CD4-positive, CD25-positive, alpha-beta regulatory T cell (primary cell): ENCODE data around the gene DNAH14. TPM values are rescaled to one million over a fixed set of nuclear protein-coding genes. Genes with fewer than 3 reads are reported as not detected.
A peak's percentile ranks its signal among the peaks of the same experiment; 100 is the strongest.
"Not testable (repeated sequence)": the region's sequence is repeated elsewhere in the genome, so short reads cannot be mapped to it uniquely, and the experiment has no call there.

Source experiments
- ATAC-seq, 2 donors: fragments of 150-1000 bp; cut with Tn5 transposase; one replicate each; pipeline ENCODE4 v1.10.0; 2021; ENCODE audit warnings: low read depth in 2 of 2, moderate number of reproducible peaks in 2 of 2, moderate library complexity in 1 of 2
- DNase-seq, 3 donors: peaks; one replicate each; pipeline versions ENCODE4 v3.0.0 to v3.0.0-alpha.2; 2012 to 2022; ENCODE audit warnings: mixed read lengths in 1 of 3
- H3K27ac ChIP-seq: one replicate; pipeline ENCODE4 v1.7.0; 2013; ENCODE audit warnings: mild to moderate bottlenecking, low read length; ENCODE audit not compliant: insufficient read depth, poor library complexity, severe bottlenecking
- H3K27me3 ChIP-seq: one replicate; pipeline ENCODE4 v1.7.0; 2013; ENCODE audit warnings: low read length; ENCODE audit not compliant: control insufficient read depth, insufficient read depth
- H3K36me3 ChIP-seq: one replicate; pipeline ENCODE4 v1.7.0; 2013; ENCODE audit warnings: mild to moderate bottlenecking, low read length, moderate library complexity; ENCODE audit not compliant: control insufficient read depth, insufficient read depth
- H3K4me1 ChIP-seq: 2 replicates; pipeline ENCODE4 v1.7.0; 2013; ENCODE audit warnings: mild to moderate bottlenecking, low read length; ENCODE audit not compliant: insufficient read depth, control insufficient read depth, poor library complexity, severe bottlenecking
- H3K4me3 ChIP-seq: one replicate; pipeline ENCODE4 v1.7.0; 2013; ENCODE audit warnings: low read depth, mild to moderate bottlenecking, low read length, moderate library complexity
- H3K9me3 ChIP-seq, 2 experiments: 1 replicate in 1 of 2; 2 replicates in 1 of 2; pipeline ENCODE4 v1.7.0; 2013; ENCODE audit warnings: low read length in 2 of 2, mild to moderate bottlenecking in 1 of 2, moderate library complexity in 1 of 2; ENCODE audit not compliant: control insufficient read depth in 2 of 2
- H3K27ac Mint-ChIP-seq, 3 donors: one replicate each; pipeline ENCODE4 v1.8.0; 2020 to 2022; ENCODE audit warnings: mild to moderate bottlenecking in 3 of 3, mixed read lengths in 3 of 3, moderate library complexity in 2 of 3
- H3K27me3 Mint-ChIP-seq: one replicate; pipeline ENCODE4 v1.8.0; 2022; ENCODE audit warnings: mild to moderate bottlenecking, mixed read lengths
- H3K36me3 Mint-ChIP-seq: one replicate; pipeline ENCODE4 v1.8.0; 2020; ENCODE audit warnings: mixed read lengths
- H3K4me1 Mint-ChIP-seq, 4 donors: one replicate each; pipeline ENCODE4 v1.8.0; 2020 to 2022; ENCODE audit warnings: mixed read lengths in 4 of 4, mild to moderate bottlenecking in 1 of 4
- H3K4me3 Mint-ChIP-seq, 4 donors: one replicate each; pipeline ENCODE4 v1.8.0; 2020 to 2022; ENCODE audit warnings: mild to moderate bottlenecking in 4 of 4, mixed read lengths in 4 of 4, moderate library complexity in 3 of 4
- H3K9me3 Mint-ChIP-seq, 7 donors: one replicate each; pipeline ENCODE4 v1.8.0; 2020 to 2022; ENCODE audit warnings: mixed read lengths in 7 of 7, mild to moderate bottlenecking in 3 of 7, moderate library complexity in 2 of 7
- polyA plus RNA-seq, 4 donors: library from polyadenylated mRNA; unstranded; fragments of 300-500 nt; fragmentation: Illumina TruSeq; gene quantifications; one replicate each; pipeline ENCODE4 v1.2.3, GENCODE V29; 2021
- total RNA-seq: library from RNA; stranded (reverse); gene quantifications from one replicate; pipeline ENCODE4 v1.2.3, GENCODE V29; 2022

DNAH14 gene
- total and polyA plus RNA-seq, 5 donors from 2014 or later, result 0.02 to 0.13 TPM; not detected in 3

- H3K4me1 Mint-ChIP-seq, result no peaks in the 10 kb centered on the region
- H3K4me1 ChIP-seq, result no peaks in the 10 kb centered on the region
- no peak for ATAC-seq
- no peak overlapping the region for H3K27ac Mint-ChIP-seq
- H3K9me3 ChIP-seq, result no peaks in the 10 kb centered on the region
- DNase-seq, result no peak
- H3K36me3 Mint-ChIP-seq, result no peaks in the 10 kb centered on the region
- H3K27ac ChIP-seq, result no peak overlapping the region
- H3K36me3 ChIP-seq, result no peaks in the 10 kb centered on the region
- no peak overlapping the region for H3K4me3 Mint-ChIP-seq
- no peak overlapping the region for H3K4me3 ChIP-seq
- peaks cover 3% of the 10 kb centered on the region for H3K27me3 ChIP-seq
- H3K9me3 Mint-ChIP-seq, result peaks cover 0 to 2% (median 0%) of the 10 kb centered on the region in 7 donors
- H3K27me3 Mint-ChIP-seq, result peaks cover 4% of the 10 kb centered on the region
Measured at GRCh38 chr1:225332686-225333085, 403.2 kb downstream of the DNAH14 start.

- H3K27me3 Mint-ChIP-seq, result peaks cover 11% of the 10 kb centered on the region
- not testable (repeated sequence) for H3K9me3 ChIP-seq, H3K27me3 ChIP-seq, H3K27ac ChIP-seq, H3K4me3 Mint-ChIP-seq, DNase-seq, H3K36me3 Mint-ChIP-seq, ATAC-seq, H3K4me1 Mint-ChIP-seq, H3K27ac Mint-ChIP-seq, H3K36me3 ChIP-seq, H3K9me3 Mint-ChIP-seq, H3K4me1 ChIP-seq, H3K4me3 ChIP-seq
Measured at GRCh38 chr1:225335098-225335778, 405.8 kb downstream of the DNAH14 start.

- H3K4me1 ChIP-seq, result no peaks in the 10 kb centered on the region
- H3K36me3 ChIP-seq, result no peaks in the 10 kb centered on the region
- H3K4me1 Mint-ChIP-seq, result no peaks in the 10 kb centered on the region
- H3K4me3 ChIP-seq, result no peak overlapping the region
- DNase-seq, result no peak
- no peaks in the 10 kb centered on the region for H3K27me3 ChIP-seq
- no peaks in the 10 kb centered on the region for H3K36me3 Mint-ChIP-seq
- H3K27me3 Mint-ChIP-seq, result peaks cover 26% of the 10 kb centered on the region
- no peak for ATAC-seq
- no peak overlapping the region for H3K27ac Mint-ChIP-seq
- H3K9me3 Mint-ChIP-seq, result no peaks in the 10 kb centered on the region
- no peak overlapping the region for H3K27ac ChIP-seq
- no peak overlapping the region for H3K4me3 Mint-ChIP-seq
- no peaks in the 10 kb centered on the region for H3K9me3 ChIP-seq
Measured at GRCh38 chr1:225338545-225338944, 409.1 kb downstream of the DNAH14 start.

GRCh38 chr1:225341642-225342041 is 412.2 kb downstream of the DNAH14 start:
- peaks cover 0 to 2% (median 0%) of the 10 kb centered on the region in 4 donors for H3K4me1 Mint-ChIP-seq
- ATAC-seq (no peak), DNase-seq (no peak)
- no peak overlapping the region for H3K27ac Mint-ChIP-seq
- H3K27ac ChIP-seq, result no peak overlapping the region
- peaks cover 45% of the 10 kb centered on the region for H3K27me3 Mint-ChIP-seq
- H3K9me3 Mint-ChIP-seq, result no peaks in the 10 kb centered on the region
- no peak overlapping the region for H3K4me3 Mint-ChIP-seq
- H3K4me3 ChIP-seq, result no peak overlapping the region
- peaks cover 5% of the 10 kb centered on the region for H3K27me3 ChIP-seq
- H3K36me3 Mint-ChIP-seq, result no peaks in the 10 kb centered on the region
- no peaks in the 10 kb centered on the region for H3K9me3 ChIP-seq
- no peaks in the 10 kb centered on the region for H3K36me3 ChIP-seq
- H3K4me1 ChIP-seq, result no peaks in the 10 kb centered on the region

GRCh38 chr1:225342695-225343094 is 413.2 kb downstream of the DNAH14 start:
- Mint-ChIP-seq H3K27me3 (peaks cover 49% of the 10 kb centered on the region), H3K27ac (peak overlapping the region in 1 of 3 donors; percentile 32), H3K4me1 (peaks cover 0 to 2% (median 0%) of the 10 kb centered on the region in 4 donors), H3K4me3 (no peak overlapping the region), H3K9me3 (peaks cover 0 to 3% (median 2%) of the 10 kb centered on the region in 7 donors), H3K36me3 (no peaks in the 10 kb centered on the region)
- ATAC-seq (no peak), DNase-seq (no peak)
- Histone ChIP-seq H3K36me3 (no peaks in the 10 kb centered on the region), H3K27me3 (peaks cover 14% of the 10 kb centered on the region), H3K4me3 (no peak overlapping the region), H3K9me3 (peaks cover 0 to under 1% of the 10 kb centered on the region in 2 experiments), H3K27ac (no peak overlapping the region), H3K4me1 (no peaks in the 10 kb centered on the region)

- Histone ChIP-seq H3K27ac (no peak overlapping the region), H3K4me3 (no peak overlapping the region), H3K27me3 (peaks cover 16% of the 10 kb centered on the region), H3K36me3 (no peaks in the 10 kb centered on the region), H3K4me1 (no peaks in the 10 kb centered on the region), H3K9me3 (peaks cover 0 to 7% of the 10 kb centered on the region in 2 experiments)
- Mint-ChIP-seq H3K27ac (no peak overlapping the region), H3K36me3 (no peaks in the 10 kb centered on the region), H3K4me3 (no peak overlapping the region), H3K4me1 (peaks cover 0 to 2% (median 0%) of the 10 kb centered on the region in 4 donors), H3K27me3 (peaks cover 53% of the 10 kb centered on the region), H3K9me3 (peaks cover 0 to 10% (median 5%) of the 10 kb centered on the region in 7 donors)
- ATAC-seq, result no peak
- peak in 2 of 3 donors; percentile 6 to 12 for DNase-seq
Measured at GRCh38 chr1:225343618-225344017, 414.1 kb downstream of the DNAH14 start.

GRCh38 chr1:225347123-225347683 is 417.7 kb downstream of the DNAH14 start:
- ATAC-seq (no peak), DNase-seq (no peak)
- Mint-ChIP-seq H3K36me3 (no peaks in the 10 kb centered on the region), H3K4me1 (peaks cover 0 to 2% (median 0%) of the 10 kb centered on the region in 4 donors), H3K27ac (no peak overlapping the region), H3K9me3 (peaks cover 0 to 10% (median 5%) of the 10 kb centered on the region in 7 donors), H3K4me3 (no peak overlapping the region), H3K27me3 (peaks cover 51% of the 10 kb centered on the region)
- Histone ChIP-seq H3K9me3 (peaks cover 0 to 7% of the 10 kb centered on the region in 2 experiments), H3K36me3 (no peaks in the 10 kb centered on the region), H3K4me3 (no peak overlapping the region), H3K4me1 (no peaks in the 10 kb centered on the region), H3K27ac (no peak overlapping the region), H3K27me3 (peaks cover 32% of the 10 kb centered on the region)

GRCh38 chr1:225348400-225348799 is 418.9 kb downstream of the DNAH14 start:
- Mint-ChIP-seq H3K9me3 (peaks cover 0 to 10% (median 5%) of the 10 kb centered on the region in 7 donors), H3K27me3 (peaks cover 47% of the 10 kb centered on the region), H3K4me3 (no peak overlapping the region), H3K36me3 (no peaks in the 10 kb centered on the region), H3K27ac (no peak overlapping the region), H3K4me1 (peaks cover 0 to 2% (median 0%) of the 10 kb centered on the region in 4 donors)
- no peak overlapping the region for H3K27ac ChIP-seq
- DNase-seq (no peak), ATAC-seq (no peak)
- peaks cover 0 to 7% of the 10 kb centered on the region in 2 experiments for H3K9me3 ChIP-seq
- H3K27me3 ChIP-seq, result peaks cover 33% of the 10 kb centered on the region
- H3K36me3 ChIP-seq, result no peaks in the 10 kb centered on the region
- no peaks in the 10 kb centered on the region for H3K4me1 ChIP-seq
- no peak overlapping the region for H3K4me3 ChIP-seq
